ENCODE results near the gene P2RY8. TPM values are rescaled to one million over a fixed set of nuclear protein-coding genes. Genes with fewer than 3 reads are reported as not detected.
"Not testable (repeated sequence)": the region's sequence is repeated elsewhere in the genome, so short reads cannot be mapped to it uniquely, and the experiment has no call there.

Gene P2RY8
- total RNA-seq, 1 donor from 2014 or later: not detected

DNA sequence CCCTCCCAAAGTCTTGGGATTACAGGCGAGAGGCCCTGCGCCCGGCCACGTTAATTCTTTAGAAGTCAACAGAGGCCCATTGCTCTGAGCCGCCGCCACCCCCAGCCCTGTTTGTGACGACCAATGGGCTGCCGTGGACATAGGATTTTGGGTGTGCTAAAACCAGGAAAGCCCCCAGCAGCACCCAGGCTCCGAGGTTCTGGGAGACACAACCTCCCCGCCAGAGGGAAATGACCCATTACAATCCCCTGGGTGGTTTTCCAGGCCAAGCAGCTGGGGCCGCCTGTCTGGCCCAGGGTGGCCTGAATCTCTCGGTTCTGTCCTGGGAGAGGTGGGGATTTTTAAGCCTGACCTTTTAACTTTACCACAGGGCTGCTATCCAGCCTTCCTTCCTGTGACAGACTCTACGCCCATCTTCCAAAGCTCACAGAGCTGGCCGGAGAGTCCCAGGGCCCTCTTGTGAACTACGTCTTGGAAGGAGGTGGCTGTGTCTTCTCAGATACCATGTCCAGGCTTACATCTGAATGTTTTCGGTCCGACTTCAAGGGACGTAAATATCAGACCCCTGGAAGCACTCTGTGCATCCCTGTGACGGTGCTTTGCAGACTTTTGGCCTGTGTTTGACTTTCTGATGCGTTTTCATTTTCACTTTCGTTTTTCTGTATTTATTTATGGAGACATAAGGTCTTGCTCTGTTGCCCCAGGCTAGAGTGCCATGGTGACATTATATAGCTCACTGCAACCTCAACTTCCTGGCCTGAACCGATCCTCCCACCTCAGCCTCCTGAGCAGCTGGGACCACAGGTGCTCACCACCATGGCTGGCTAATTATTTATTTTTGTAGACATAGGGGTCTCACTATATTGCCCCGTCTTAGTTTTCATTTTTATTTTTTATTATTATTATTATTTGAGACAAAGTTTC lies 36.0 kb downstream of the P2RY8 start:
- TF ChIP-seq, protein P1, sequence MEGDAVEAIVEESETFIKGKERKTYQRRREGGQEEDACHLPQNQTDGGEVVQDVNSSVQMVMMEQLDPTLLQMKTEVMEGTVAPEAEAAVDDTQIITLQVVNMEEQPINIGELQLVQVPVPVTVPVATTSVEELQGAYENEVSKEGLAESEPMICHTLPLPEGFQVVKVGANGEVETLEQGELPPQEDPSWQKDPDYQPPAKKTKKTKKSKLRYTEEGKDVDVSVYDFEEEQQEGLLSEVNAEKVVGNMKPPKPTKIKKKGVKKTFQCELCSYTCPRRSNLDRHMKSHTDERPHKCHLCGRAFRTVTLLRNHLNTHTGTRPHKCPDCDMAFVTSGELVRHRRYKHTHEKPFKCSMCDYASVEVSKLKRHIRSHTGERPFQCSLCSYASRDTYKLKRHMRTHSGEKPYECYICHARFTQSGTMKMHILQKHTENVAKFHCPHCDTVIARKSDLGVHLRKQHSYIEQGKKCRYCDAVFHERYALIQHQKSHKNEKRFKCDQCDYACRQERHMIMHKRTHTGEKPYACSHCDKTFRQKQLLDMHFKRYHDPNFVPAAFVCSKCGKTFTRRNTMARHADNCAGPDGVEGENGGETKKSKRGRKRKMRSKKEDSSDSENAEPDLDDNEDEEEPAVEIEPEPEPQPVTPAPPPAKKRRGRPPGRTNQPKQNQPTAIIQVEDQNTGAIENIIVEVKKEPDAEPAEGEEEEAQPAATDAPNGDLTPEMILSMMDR (conservative IDR thresholded peaks at IDR 0.05; ENCODE audit: low read depth, low read length): no peak
- DNase-seq (ENCODE audit: low read depth): no peak
- no peak overlapping the region for H3K4me3 ChIP-seq (ENCODE audit: low read depth, low read length)

DNA sequence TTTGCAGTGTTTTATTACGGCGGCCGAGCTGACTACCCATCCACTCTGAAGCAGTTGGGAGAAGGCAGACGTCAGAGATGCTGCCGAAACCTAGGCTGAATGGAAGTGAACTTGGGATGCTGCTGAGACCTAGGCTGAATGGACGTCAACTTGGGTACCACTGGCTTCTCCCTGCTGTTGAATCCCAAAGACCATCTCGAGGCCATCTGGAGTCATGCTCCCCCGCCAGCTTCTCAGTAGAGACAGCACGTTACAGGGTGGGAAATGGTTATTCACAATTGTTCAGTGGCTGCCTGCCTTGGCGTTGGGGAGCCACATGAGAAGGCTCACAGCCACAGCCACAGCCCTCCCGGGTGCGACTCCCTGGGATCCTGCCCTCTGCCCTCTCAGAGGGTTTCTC lies 40.9 kb downstream of the P2RY8 start:
- TF ChIP-seq, protein P1 (conservative IDR thresholded peaks at IDR 0.05; ENCODE audit: low read depth, low read length): no peak

DNA sequence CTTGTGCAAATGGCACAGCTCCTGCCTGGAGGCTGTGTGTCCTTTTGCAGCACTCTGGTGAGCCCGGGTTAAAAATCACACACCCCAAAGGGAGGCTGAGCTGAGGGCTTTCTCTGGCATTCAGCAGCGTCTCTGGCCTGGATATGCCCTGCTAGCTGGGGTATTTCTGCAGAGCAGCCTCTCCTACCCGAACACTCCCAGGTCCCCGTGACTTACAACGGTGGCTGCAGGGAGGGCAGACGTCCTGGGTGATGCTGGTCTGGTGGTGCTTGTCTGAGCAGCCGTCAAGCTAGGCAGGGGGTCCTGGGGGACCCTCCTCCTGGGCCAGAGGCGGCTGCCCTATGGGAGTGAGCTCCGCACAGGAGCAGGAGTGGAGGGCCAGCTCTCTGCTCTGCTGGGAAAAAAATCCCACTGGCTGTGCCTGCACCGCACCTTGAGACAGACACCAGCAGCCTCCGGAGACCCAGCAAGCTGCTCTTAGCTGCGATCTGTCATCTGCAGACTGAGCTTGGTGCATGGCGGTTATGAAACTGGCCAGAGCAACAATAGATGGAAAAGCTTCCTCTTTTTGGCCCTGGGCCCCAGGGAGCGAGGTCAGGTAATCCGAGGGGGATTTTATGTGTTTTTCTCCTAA lies 43.0 kb downstream of the P2RY8 start:
- H3K4me3 ChIP-seq (ENCODE audit: low read depth, low read length): no peak overlapping the region
- TF ChIP-seq, protein P1 (conservative IDR thresholded peaks at IDR 0.05; ENCODE audit: low read depth, low read length): no peak
- no peak for DNase-seq (ENCODE audit: low read depth)

More for the DNA sequence above, 40.9 kb downstream of the P2RY8 start:
- no peak overlapping the region for H3K4me3 ChIP-seq (ENCODE audit: low read depth, low read length)
- DNase-seq (ENCODE audit: low read depth): no peak

DNA sequence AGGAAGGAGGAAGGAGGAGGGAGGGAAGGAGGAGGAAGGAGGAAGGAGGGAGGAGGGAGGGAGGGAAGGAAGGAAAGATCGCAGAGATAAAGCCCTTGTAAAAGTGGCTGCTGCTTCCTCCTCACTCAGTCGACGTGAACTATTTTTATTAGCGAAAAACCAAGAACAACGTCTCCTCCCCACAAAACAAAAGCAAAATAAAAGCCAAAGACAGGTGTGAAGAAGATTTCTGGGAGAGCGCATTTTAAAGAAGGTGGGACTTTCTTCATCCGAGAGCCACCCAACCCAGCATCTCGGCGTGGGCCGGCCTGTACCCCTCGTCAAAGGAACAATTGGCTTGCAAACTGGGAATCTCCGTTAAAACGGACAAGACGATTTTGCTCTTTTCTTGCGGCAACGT lies 43.6 kb downstream of the P2RY8 start:
- TF ChIP-seq, protein P1 (conservative IDR thresholded peaks at IDR 0.05; ENCODE audit: low read depth, low read length): no peak
- H3K4me3 ChIP-seq (ENCODE audit: low read depth, low read length): no peak overlapping the region
- DNase-seq (ENCODE audit: low read depth): no peak

DNA sequence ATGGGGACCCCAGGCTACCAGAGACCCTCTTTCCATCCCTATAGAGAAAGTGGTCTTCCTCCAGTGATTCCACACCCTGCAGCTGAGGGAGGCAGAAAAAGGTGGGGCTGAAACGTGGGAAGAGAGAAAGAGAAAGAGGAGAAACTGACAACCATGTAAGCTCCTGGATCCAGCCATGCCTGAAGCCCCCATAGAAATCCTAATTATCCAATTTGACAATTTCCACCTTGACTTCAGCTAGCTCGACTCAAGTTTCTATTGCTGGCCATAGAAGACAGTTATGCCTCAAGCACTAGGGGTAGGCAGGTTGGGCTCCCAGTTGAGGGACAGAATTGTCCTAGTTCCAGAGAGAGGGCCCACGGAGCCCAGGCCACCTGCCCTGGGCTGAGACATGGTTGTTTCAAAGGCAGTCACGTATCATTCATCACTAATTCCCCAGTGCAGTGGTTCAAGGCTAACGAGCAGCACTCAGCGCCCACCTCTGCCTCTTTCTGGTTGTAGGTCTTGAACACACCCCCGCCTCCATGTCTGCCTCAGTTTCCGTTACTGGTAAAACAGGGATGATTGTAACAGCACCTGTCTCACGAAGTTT lies 44.5 kb downstream of the P2RY8 start:
- TF ChIP-seq, protein P1 (conservative IDR thresholded peaks at IDR 0.05; ENCODE audit: low read depth, low read length): no peak
- no peak for DNase-seq (ENCODE audit: low read depth)
- no peak overlapping the region for H3K4me3 ChIP-seq (ENCODE audit: low read depth, low read length)

DNA sequence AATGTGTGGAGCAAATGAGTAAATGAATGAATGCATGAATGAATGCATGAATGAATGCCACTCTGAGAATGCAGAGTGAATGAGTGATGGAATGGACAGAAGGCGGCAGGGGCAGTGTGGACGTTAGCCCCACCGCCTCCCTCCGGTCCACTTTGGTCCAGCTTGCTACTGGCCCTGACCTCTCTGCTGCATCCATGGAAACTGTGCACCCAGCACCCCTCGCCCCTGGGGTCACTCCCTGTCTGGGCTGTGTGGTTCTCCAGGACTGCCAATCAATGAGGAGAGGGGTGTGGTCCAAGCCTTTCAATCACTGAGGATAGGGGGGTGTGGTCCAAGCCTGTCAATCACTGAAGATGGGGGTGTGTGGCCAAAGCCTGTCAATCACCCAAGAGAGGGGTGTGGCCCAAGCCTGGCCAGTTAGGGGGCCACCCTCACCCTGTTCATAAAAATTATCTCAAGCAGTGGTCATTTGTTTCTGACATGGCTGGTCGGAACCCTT lies 45.1 kb downstream of the P2RY8 start:
- DNase-seq (ENCODE audit: low read depth): no peak
- H3K4me3 ChIP-seq (ENCODE audit: low read depth, low read length): no peak overlapping the region
- TF ChIP-seq, protein P1 (conservative IDR thresholded peaks at IDR 0.05; ENCODE audit: low read depth, low read length): no peak

DNA sequence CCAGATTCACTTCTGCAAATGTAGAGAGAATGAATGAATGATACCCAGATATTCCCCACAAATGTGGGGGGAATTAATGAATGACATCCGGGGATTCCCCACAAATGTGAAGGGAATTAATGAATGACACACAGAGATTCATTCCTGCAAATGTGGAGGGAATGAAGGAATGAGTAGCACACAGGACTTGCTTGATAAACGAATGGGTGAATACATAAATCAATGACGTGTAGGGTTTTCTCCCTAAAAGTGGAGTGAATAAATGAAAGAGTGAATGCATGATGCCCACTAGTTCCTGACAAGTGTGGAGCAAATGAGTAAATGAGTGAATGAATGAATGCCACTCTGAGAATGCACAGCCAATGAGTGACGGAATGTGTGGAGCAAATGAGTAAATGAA lies 45.7 kb downstream of the P2RY8 start:
- not testable (repeated sequence) for DNase-seq (ENCODE audit: low read depth)

DNA sequence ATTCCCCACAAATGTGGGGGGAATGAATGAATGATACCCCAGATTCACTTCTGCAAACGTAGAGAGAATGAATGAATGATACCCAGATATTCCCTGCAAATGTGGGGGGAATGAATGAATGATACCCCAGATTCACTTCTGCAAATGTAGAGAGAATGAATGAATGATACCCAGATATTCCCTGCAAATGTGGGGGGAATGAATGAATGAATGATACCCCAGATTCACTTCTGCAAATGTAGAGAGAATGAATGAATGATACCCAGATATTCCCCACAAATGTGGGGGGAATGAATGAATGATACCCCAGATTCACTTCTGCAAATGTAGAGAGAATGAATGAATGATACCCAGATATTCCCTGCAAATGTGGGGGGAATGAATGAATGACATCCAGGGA lies 46.3 kb downstream of the P2RY8 start:
- DNase-seq (ENCODE audit: low read depth); H3K4me3 ChIP-seq (ENCODE audit: low read depth, low read length): not testable (repeated sequence)

More for the DNA sequence above, 45.7 kb downstream of the P2RY8 start:
- not testable (repeated sequence) for H3K4me3 ChIP-seq (ENCODE audit: low read depth, low read length)

DNA sequence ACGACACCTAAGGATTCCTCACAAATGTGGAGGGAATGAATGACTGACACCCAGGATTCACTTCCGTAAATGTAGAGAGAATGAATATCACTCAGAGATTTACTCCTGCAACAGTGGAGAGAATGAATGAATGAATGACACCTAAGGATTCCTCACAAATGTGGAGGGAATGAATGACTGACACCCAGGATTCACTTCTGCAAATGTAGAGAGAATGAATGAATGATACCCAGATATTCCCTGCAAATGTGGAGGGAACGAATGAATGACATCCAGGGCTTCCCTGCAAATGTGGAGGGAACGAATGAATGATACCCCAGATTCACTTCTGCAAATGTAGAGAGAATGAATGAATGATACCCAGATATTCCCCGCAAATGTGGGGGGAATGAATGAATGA lies 47.6 kb downstream of the P2RY8 start:
- not testable (repeated sequence) for DNase-seq (ENCODE audit: low read depth)

More for the DNA sequence above, 47.6 kb downstream of the P2RY8 start:
- not testable (repeated sequence) for H3K4me3 ChIP-seq (ENCODE audit: low read depth, low read length)

Data from epithelial cell of proximal tubule (primary cell).